Natural killer cell (primary cell): ENCODE results near the gene MB21D2. TPM values are rescaled to one million over a fixed set of nuclear protein-coding genes. Genes with fewer than 3 reads are reported as not detected.

Experiments
- ATAC-seq, 3 donors: fragments of 150-1000 bp in 2 of 3; fragments of 200-7000 bp in 1 of 3; cut with Tn5 transposase; 1 replicate in 1 of 3; 2 replicates in 2 of 3; pipeline ENCODE4 v1.10.0; 2021; ENCODE audit warnings: mild to moderate bottlenecking in 2 of 3, moderate library complexity in 2 of 3
- DNase-seq, 2 donors: peaks; one replicate each; pipeline versions ENCODE4 v3.0.0 to v3.0.0-alpha.2; 2013 to 2021; ENCODE audit warnings: mixed read lengths in 1 of 2
- H3K27ac ChIP-seq: one replicate; pipeline ENCODE4 v1.5.1; 2013; ENCODE audit warnings: mild to moderate bottlenecking, low read length
- H3K27me3 ChIP-seq: one replicate; pipeline ENCODE4 v1.6.1; 2013; ENCODE audit warnings: low read length; ENCODE audit not compliant: control insufficient read depth, insufficient read depth
- H3K36me3 ChIP-seq: one replicate; pipeline ENCODE4 v1.6.1; 2013; ENCODE audit warnings: low read length; ENCODE audit not compliant: control insufficient read depth, insufficient read depth
- H3K4me1 ChIP-seq: one replicate; pipeline ENCODE4 v1.6.1; 2013; ENCODE audit warnings: low read length; ENCODE audit not compliant: control insufficient read depth, insufficient read depth
- H3K4me3 ChIP-seq: one replicate; pipeline ENCODE4 v1.5.1; 2013; ENCODE audit warnings: low read length
- H3K9me3 ChIP-seq: one replicate; pipeline ENCODE4 v1.6.1; 2013; ENCODE audit warnings: low read length; ENCODE audit not compliant: control insufficient read depth, insufficient read depth
- H3K27ac Mint-ChIP-seq, 2 donors: one replicate each; pipeline ENCODE4 v1.8.0; 2022; ENCODE audit warnings: mild to moderate bottlenecking in 2 of 2, mixed read lengths in 2 of 2, moderate library complexity in 1 of 2
- H3K27me3 Mint-ChIP-seq, 2 donors: one replicate each; pipeline ENCODE4 v1.8.0; 2022; ENCODE audit warnings: low read depth in 2 of 2, mixed read lengths in 2 of 2
- H3K36me3 Mint-ChIP-seq: one replicate; pipeline ENCODE4 v1.8.0; 2022; ENCODE audit warnings: mixed read lengths
- H3K4me1 Mint-ChIP-seq, 2 donors: one replicate each; pipeline ENCODE4 v1.8.0; 2022; ENCODE audit warnings: mixed read lengths in 2 of 2
- H3K4me3 Mint-ChIP-seq: one replicate; pipeline ENCODE4 v1.8.0; 2022; ENCODE audit warnings: mild to moderate bottlenecking, moderate library complexity, mixed read lengths
- H3K9me3 Mint-ChIP-seq, 2 donors: one replicate each; pipeline ENCODE4 v1.8.0; 2022; ENCODE audit warnings: mixed read lengths in 2 of 2
- WGBS: methylation state at CpG from one replicate; pipeline ENCODE4 v1.1.7; 2013; ENCODE audit warnings: missing lambda C conversion rate; ENCODE audit not compliant: insufficient coverage; 5-methylcytosine and 5-hydroxymethylcytosine counted together
- intact Hi-C: fragments of 100-400 bp; cut with micrococcal nuclease; formaldehyde crosslinking; loops from one replicate; pipeline ENCODE4 v1.14.2; 2022
- total RNA-seq, 4 donors: library from RNA; stranded (reverse); fragments of 120-200 nt in 1 of 4; gene quantifications; one replicate each; pipeline versions ENCODE4 v1.2.3 to v1.2.4, GENCODE V29; 2013 to 2022
- TF ChIP-seq, protein P1 (sequence below): fragments of 200-600 bp; IDR thresholded peaks from one replicate; pipeline ENCODE4 v1.8.0; 2022; ENCODE audit warnings: antibody characterized with exemption

The MB21D2 gene
- total RNA-seq, 3 donors from 2014 or later (not counting 1 experiment from before 2014, with no cell fraction given) = 0.19 to 0.45 (median 0.27) TPM

- Mint-ChIP-seq H3K27ac (no peak overlapping the region), H3K9me3 (peaks cover 12 to 14% of the 10 kb centered on the region in 2 donors), H3K4me3 (no peak overlapping the region), H3K4me1 (no peaks in the 10 kb centered on the region), H3K36me3 (no peaks in the 10 kb centered on the region), H3K27me3 (no peaks in the 10 kb centered on the region)
- DNase-seq (no peak), ATAC-seq (no peak)
- Histone ChIP-seq H3K9me3 (peaks cover 8% of the 10 kb centered on the region), H3K27ac (no peak overlapping the region), H3K36me3 (no peaks in the 10 kb centered on the region), H3K27me3 (no peaks in the 10 kb centered on the region), H3K4me1 (no peaks in the 10 kb centered on the region), H3K4me3 (no peak overlapping the region)
- 41% methylated on average over 3 of the region's 5 CpGs for WGBS
- intact Hi-C loops = no loop called here
- TF ChIP-seq, protein P1, sequence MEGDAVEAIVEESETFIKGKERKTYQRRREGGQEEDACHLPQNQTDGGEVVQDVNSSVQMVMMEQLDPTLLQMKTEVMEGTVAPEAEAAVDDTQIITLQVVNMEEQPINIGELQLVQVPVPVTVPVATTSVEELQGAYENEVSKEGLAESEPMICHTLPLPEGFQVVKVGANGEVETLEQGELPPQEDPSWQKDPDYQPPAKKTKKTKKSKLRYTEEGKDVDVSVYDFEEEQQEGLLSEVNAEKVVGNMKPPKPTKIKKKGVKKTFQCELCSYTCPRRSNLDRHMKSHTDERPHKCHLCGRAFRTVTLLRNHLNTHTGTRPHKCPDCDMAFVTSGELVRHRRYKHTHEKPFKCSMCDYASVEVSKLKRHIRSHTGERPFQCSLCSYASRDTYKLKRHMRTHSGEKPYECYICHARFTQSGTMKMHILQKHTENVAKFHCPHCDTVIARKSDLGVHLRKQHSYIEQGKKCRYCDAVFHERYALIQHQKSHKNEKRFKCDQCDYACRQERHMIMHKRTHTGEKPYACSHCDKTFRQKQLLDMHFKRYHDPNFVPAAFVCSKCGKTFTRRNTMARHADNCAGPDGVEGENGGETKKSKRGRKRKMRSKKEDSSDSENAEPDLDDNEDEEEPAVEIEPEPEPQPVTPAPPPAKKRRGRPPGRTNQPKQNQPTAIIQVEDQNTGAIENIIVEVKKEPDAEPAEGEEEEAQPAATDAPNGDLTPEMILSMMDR = no peak
These were observed 145.3 kb downstream of the MB21D2 start for GRCh38 chr3:192772240-192772894.

DNA sequence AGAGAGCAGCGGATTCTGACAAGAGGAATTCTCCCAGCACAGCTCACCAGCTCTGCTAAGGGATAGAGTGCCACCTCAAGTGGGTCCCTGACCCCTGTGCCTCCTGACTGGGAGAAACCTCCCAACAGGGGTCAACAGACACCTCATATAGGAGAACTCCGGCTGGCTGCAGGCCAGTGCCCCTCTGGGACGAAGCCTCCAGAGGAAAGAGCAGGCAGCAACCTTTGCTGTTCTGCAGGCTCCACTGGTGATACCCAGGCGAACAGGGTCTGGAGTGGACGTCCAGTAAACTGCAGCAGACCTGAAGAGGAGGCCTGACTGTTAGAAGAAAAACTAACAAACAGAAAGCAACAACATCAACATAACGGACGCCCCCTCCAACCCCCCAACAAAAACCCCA lies 159.0 kb downstream of the MB21D2 start:
- H3K27me3 Mint-ChIP-seq = no peaks in the 10 kb centered on the region
- TF ChIP-seq, protein P1 = no peak
- Histone ChIP-seq H3K36me3 (no peaks in the 10 kb centered on the region), H3K4me3 (no peak overlapping the region), H3K9me3 (no peaks in the 10 kb centered on the region), H3K4me1 (no peaks in the 10 kb centered on the region), H3K27me3 (no peaks in the 10 kb centered on the region), H3K27ac (no peak overlapping the region)
- intact Hi-C loops = no loop called here
- no peaks in the 10 kb centered on the region for H3K4me1 Mint-ChIP-seq
- no peaks in the 10 kb centered on the region for H3K36me3 Mint-ChIP-seq
- DNase-seq (no peak), ATAC-seq (no peak)
- WGBS = 87% methylated on average over 7 of the region's 7 CpGs
- no peak overlapping the region for H3K4me3 Mint-ChIP-seq
- H3K9me3 Mint-ChIP-seq = peaks cover 4 to 10% of the 10 kb centered on the region in 2 donors
- no peak overlapping the region for H3K27ac Mint-ChIP-seq

GRCh38 chr3:192751148-192751547 lies 166.5 kb downstream of the MB21D2 start:
- Histone ChIP-seq H3K4me3 (no peak overlapping the region), H3K27me3 (no peaks in the 10 kb centered on the region), H3K27ac (no peak overlapping the region), H3K4me1 (no peaks in the 10 kb centered on the region), H3K36me3 (no peaks in the 10 kb centered on the region), H3K9me3 (no peaks in the 10 kb centered on the region)
- Mint-ChIP-seq H3K9me3 (peaks cover 5 to 10% of the 10 kb centered on the region in 2 donors), H3K27me3 (no peaks in the 10 kb centered on the region), H3K27ac (no peak overlapping the region), H3K36me3 (no peaks in the 10 kb centered on the region), H3K4me3 (no peak overlapping the region), H3K4me1 (no peaks in the 10 kb centered on the region)
- 67% methylated on average over 1 of the region's 2 CpGs for WGBS
- ATAC-seq (no peak), DNase-seq (no peak)
- intact Hi-C loops = no loop called here
- TF ChIP-seq, protein P1 = no peak

- Histone ChIP-seq H3K27me3 (no peaks in the 10 kb centered on the region), H3K4me3 (no peak overlapping the region), H3K36me3 (no peaks in the 10 kb centered on the region), H3K9me3 (no peaks in the 10 kb centered on the region), H3K4me1 (no peaks in the 10 kb centered on the region), H3K27ac (no peak overlapping the region)
- Mint-ChIP-seq H3K27ac (no peak overlapping the region), H3K9me3 (peaks cover 5 to 8% of the 10 kb centered on the region in 2 donors), H3K27me3 (no peaks in the 10 kb centered on the region), H3K4me3 (no peak overlapping the region), H3K36me3 (no peaks in the 10 kb centered on the region), H3K4me1 (no peaks in the 10 kb centered on the region)
- DNase-seq (no peak), ATAC-seq (no peak)
- intact Hi-C loops = no loop called here
- TF ChIP-seq, protein P1 = no peak
- 67% methylated on average over 5 of the region's 5 CpGs for WGBS
These were observed 167.5 kb downstream of the MB21D2 start for GRCh38 chr3:192750201-192750600.
